ENCODE measurements around the gene GRM5.

The GRM5 gene

DNA sequence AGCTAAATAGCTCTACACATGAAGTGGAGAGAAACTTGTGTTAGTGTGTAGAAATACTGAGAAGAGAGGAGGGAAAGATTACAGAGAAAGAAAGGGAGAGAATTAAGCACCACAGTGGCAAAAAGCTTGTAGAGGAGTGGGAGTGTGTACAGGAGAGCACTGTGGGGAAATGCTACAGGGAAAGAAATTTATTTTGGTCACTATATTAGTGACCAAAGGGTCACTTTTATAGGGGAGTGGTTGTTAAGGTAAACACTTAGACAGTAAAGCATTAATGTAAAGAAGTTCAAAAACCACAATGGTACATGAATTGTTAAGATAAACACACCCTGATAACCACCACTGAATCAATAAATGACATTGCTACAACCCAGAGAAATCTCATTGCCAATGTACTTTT is 421.1 kb downstream of the GRM5 start:
- no peak for TF ChIP-seq TAF1 (IDR thresholded peaks at IDR 0.05; ENCODE audit: borderline replicate concordance, low read depth, low read length)
- TF ChIP-seq POLR2A (IDR thresholded peaks at IDR 0.05; ENCODE audit: low read depth, low read length), result no peak
- no peak for TF ChIP-seq POLR2AphosphoS5 (IDR thresholded peaks at IDR 0.05; ENCODE audit: low read depth, low read length)
- DNase-seq (ENCODE audit: insufficient read length), result no peak
- no peak for FAIRE-seq

DNA sequence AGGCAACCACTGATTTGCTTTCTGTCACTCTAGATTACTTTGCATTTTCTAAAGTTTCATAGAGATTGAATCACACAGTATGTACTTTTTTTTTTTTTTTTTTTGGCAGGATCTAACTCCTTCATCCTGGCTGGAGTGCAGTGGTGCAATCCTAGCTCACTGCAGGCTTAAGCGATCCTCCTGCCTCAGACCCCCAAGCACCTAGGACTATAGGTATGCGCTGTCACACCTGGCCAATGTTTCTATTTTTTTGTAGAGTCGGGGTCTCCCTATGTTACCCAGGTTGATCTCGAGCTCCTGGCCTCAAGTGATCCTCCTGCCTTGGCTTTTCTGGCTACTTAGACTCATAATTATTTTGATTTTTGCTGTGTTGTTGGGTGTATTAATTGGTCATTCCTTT is 433.6 kb downstream of the GRM5 start:
- TF ChIP-seq POLR2A (IDR thresholded peaks at IDR 0.05; ENCODE audit: low read depth, low read length) (no peak), POLR2AphosphoS5 (IDR thresholded peaks at IDR 0.05; ENCODE audit: low read depth, low read length) (no peak), TAF1 (IDR thresholded peaks at IDR 0.05; ENCODE audit: borderline replicate concordance, low read depth, low read length) (no peak)
- DNase-seq (ENCODE audit: insufficient read length) (no peak), FAIRE-seq (no peak)

GRCh38 chr11:88631497-88631896 is 434.3 kb downstream of the GRM5 start:
- no peak for FAIRE-seq
- TF ChIP-seq POLR2A (IDR thresholded peaks at IDR 0.05; ENCODE audit: low read depth, low read length), result no peak
- no peak for TF ChIP-seq TAF1 (IDR thresholded peaks at IDR 0.05; ENCODE audit: borderline replicate concordance, low read depth, low read length)
- no peak for TF ChIP-seq POLR2AphosphoS5 (IDR thresholded peaks at IDR 0.05; ENCODE audit: low read depth, low read length)
- no peak for DNase-seq (ENCODE audit: insufficient read length)

GRCh38 chr11:88629496-88629895 is 436.3 kb downstream of the GRM5 start:
- TF ChIP-seq POLR2AphosphoS5 (IDR thresholded peaks at IDR 0.05; ENCODE audit: low read depth, low read length), result no peak
- no peak for TF ChIP-seq POLR2A (IDR thresholded peaks at IDR 0.05; ENCODE audit: low read depth, low read length)
- TF ChIP-seq TAF1 (IDR thresholded peaks at IDR 0.05; ENCODE audit: borderline replicate concordance, low read depth, low read length), result no peak
- FAIRE-seq (no peak), DNase-seq (ENCODE audit: insufficient read length) (no peak)

DNA sequence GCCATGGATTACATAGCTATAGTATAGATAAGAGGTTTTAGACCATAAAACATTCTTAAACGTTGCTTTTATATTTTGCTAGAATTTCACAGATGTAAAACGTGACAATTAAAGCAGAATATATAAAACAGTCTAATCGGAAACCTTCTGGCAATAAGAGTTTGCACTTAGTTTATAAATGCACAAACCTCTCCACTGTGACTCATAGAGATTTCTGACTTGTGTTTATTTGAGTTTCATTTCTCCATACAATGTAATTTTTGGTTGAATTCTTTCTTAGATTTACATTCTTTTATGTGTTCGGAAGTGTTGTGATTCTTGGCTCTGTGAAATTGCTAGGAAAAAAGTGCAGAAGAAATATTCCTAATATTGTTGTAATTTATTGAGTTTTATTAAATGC is 439.6 kb downstream of the GRM5 start:
- TF ChIP-seq TAF1 (IDR thresholded peaks at IDR 0.05; ENCODE audit: borderline replicate concordance, low read depth, low read length) (no peak), POLR2A (IDR thresholded peaks at IDR 0.05; ENCODE audit: low read depth, low read length) (no peak), POLR2AphosphoS5 (IDR thresholded peaks at IDR 0.05; ENCODE audit: low read depth, low read length) (no peak)
- FAIRE-seq (no peak), DNase-seq (ENCODE audit: insufficient read length) (no peak)

DNA sequence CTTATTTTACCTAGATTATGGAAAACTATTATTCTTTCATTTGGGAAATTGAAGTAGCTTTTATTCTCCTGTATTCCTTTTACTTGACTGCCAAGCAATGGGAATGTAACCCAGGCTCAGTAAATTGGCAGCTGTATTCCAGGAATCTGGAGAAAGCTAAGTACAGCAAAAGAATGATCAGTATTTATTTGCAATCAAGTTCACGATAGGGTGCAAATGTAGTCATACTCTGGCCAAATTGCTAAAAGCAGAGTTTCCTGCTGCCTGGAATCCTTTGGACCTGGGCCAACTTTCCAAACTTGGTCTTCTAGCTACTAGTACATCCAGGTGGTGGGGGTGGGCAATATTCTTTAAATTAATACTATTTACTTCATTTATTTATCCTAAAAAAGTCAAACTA is 442.3 kb downstream of the GRM5 start:
- DNase-seq (ENCODE audit: insufficient read length) (no peak), FAIRE-seq (no peak)
- no peak for TF ChIP-seq POLR2A (IDR thresholded peaks at IDR 0.05; ENCODE audit: low read depth, low read length)
- no peak for TF ChIP-seq TAF1 (IDR thresholded peaks at IDR 0.05; ENCODE audit: borderline replicate concordance, low read depth, low read length)
- no peak for TF ChIP-seq POLR2AphosphoS5 (IDR thresholded peaks at IDR 0.05; ENCODE audit: low read depth, low read length)

DNA sequence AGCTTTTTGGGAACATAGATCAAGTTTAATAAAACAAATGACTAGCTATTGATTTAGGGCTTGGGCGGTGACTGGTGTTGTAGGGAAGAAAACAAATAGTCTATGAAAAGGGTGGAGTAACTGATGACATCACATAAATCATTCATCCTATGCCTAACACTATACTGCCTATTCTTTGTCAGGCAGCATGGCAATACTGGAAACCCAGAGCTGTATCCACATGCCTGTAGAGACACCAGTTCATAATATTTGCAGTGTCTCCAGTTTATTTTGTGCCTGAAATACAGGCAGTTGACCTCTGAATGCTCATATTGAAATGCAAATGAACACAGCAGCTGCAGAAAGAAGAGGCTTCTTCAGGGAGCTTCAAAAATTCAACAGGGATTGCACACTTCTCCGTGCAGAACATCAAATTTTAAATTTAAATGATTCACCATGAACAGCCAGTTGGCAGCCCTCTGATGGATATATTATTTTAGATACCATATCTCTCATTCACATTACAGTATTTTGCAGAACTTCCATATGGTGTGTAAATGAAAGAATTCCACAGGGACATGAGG is 445.1 kb downstream of the GRM5 start:
- no peak for DNase-seq (ENCODE audit: insufficient read length)
- no peak for TF ChIP-seq POLR2AphosphoS5 (IDR thresholded peaks at IDR 0.05; ENCODE audit: low read depth, low read length)
- no peak for TF ChIP-seq TAF1 (IDR thresholded peaks at IDR 0.05; ENCODE audit: borderline replicate concordance, low read depth, low read length)
- no peak for TF ChIP-seq POLR2A (IDR thresholded peaks at IDR 0.05; ENCODE audit: low read depth, low read length)
- no peak for FAIRE-seq

DNA sequence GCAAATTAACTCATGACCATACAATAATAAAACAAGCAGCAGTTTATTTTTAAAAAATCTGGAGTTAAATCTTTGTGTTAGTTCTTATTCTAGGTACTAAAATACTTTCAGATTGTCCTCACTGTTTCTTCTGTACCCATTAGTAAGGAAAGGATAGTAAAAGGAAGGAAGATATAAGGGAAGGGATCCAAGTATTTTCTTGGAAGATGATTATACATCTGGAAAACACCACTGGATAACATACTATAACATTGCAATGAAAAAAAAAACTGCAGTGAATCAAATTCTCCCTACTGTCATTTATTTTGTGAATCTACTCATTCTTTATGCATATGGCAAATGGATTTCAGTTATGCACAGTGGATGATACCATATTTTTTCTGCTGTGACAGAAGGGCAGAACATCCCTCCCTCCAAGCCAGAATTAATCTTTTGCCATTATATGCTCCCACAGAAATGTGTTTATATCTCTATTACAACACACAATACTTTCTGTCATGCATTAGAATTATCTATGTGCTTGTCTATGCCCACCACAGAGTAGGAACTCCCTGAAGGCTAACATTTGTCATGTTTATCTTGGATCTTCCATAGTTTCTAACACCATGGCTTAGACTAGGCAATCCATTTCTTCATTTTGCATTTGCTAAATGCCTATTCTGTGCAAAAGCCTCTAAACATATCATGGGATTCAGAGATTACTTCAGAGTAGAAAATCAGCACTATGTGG is 446.0 kb downstream of the GRM5 start:
- FAIRE-seq, result no peak
- TF ChIP-seq POLR2AphosphoS5 (IDR thresholded peaks at IDR 0.05; ENCODE audit: low read depth, low read length) (no peak), POLR2A (IDR thresholded peaks at IDR 0.05; ENCODE audit: low read depth, low read length) (no peak), TAF1 (IDR thresholded peaks at IDR 0.05; ENCODE audit: borderline replicate concordance, low read depth, low read length) (no peak)
- DNase-seq (ENCODE audit: insufficient read length), result no peak

DNA sequence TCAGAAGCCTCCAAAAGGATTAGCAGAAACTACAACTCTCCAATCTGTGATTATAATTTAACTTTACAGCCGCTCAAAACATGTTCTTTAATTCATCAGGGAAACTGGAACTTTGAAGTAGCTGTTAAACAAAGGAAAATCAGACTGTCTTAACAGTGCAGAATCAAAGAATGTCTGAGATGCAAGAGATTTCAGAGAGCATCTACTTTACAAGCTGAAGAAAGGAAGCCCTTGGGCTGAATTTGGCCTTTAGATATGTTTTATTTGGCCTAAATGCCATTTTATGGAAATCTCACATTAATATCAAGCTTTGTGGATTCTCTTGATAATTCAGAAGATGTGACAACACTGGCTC is 446.7 kb downstream of the GRM5 start:
- TF ChIP-seq TAF1 (IDR thresholded peaks at IDR 0.05; ENCODE audit: borderline replicate concordance, low read depth, low read length) (no peak), POLR2AphosphoS5 (IDR thresholded peaks at IDR 0.05; ENCODE audit: low read depth, low read length) (no peak), POLR2A (IDR thresholded peaks at IDR 0.05; ENCODE audit: low read depth, low read length) (no peak)
- no peak for FAIRE-seq
- DNase-seq (ENCODE audit: insufficient read length), result no peak

GRCh38 chr11:88618327-88619070 is 447.3 kb downstream of the GRM5 start:
- FAIRE-seq (no peak), DNase-seq (ENCODE audit: insufficient read length) (no peak)
- TF ChIP-seq TAF1 (IDR thresholded peaks at IDR 0.05; ENCODE audit: borderline replicate concordance, low read depth, low read length) (no peak), POLR2A (IDR thresholded peaks at IDR 0.05; ENCODE audit: low read depth, low read length) (no peak)

DNA sequence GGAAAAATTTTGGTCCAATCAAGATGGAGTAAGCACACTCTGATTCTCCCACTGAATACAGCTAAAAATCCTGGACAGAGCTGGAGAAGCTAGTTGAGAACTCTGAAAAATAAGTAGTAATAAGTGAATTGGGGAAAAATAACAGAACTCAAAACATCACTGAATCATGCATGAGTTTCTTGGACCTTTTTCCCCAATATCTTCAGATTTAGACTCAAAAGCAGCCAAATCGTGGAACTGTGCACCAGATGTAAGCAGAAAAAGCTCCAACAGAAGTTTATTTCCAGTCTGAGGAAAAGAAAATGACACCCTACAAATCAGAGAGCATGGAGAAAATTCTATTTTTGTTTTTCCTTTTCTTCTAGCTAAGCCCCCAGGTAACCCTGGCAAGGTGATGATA is 448.6 kb downstream of the GRM5 start:
- FAIRE-seq (no peak), DNase-seq (ENCODE audit: insufficient read length) (no peak)
- TF ChIP-seq TAF1 (IDR thresholded peaks at IDR 0.05; ENCODE audit: borderline replicate concordance, low read depth, low read length) (no peak), POLR2A (IDR thresholded peaks at IDR 0.05; ENCODE audit: low read depth, low read length) (no peak), POLR2AphosphoS5 (IDR thresholded peaks at IDR 0.05; ENCODE audit: low read depth, low read length) (no peak)

DNA sequence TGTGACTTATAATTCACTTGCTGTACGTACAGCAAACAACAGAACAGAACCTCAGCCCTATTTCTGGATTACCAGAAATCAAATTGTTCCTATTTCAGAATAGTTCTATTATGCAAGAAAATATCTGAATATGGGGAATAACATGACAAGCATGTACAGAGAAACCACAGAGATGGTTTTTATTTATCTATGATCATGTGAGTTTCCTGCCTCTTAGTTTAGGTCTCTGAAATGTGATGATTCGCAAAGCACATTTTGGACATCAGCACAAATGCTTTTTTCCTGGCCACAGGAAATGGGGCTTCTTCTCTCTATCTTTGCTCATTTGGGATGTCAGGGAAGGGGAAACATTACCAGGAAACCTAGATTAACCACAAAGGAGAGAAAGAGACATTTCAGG is 461.5 kb downstream of the GRM5 start:
- no peak for FAIRE-seq
- no peak for DNase-seq (ENCODE audit: insufficient read length)
- TF ChIP-seq POLR2A (IDR thresholded peaks at IDR 0.05; ENCODE audit: low read depth, low read length) (no peak), TAF1 (IDR thresholded peaks at IDR 0.05; ENCODE audit: borderline replicate concordance, low read depth, low read length) (no peak)
